Ishikawa (cell line): ENCODE measurements around the gene KPNA6.

Source experiments
- CEBPB ChIP-seq: IDR thresholded peaks from 2 replicates; pipeline ENCODE4 v1.6.1; 2012
- CREB1 ChIP-seq: IDR thresholded peaks from 2 replicates; pipeline ENCODE4 v1.6.1; 2012; ENCODE audit warnings: low read depth
- EGR1 ChIP-seq: IDR thresholded peaks from 2 replicates; pipeline ENCODE4 v1.6.1; 2012
- EP300 ChIP-seq: IDR thresholded peaks from 2 replicates; pipeline ENCODE4 v1.6.1; 2012; ENCODE audit warnings: borderline replicate concordance
- FOXM1 ChIP-seq: IDR thresholded peaks from 2 replicates; pipeline ENCODE4 v1.6.1; 2012; ENCODE audit warnings: low read depth, borderline replicate concordance
- NFIC ChIP-seq: IDR thresholded peaks from 2 replicates; pipeline ENCODE4 v1.6.1; 2012
- RAD21 ChIP-seq: IDR thresholded peaks from 2 replicates; pipeline ENCODE4 v1.6.1; 2012; ENCODE audit warnings: low read depth
- TAF1 ChIP-seq: IDR thresholded peaks from 2 replicates; pipeline ENCODE4 v1.6.1; 2012; ENCODE audit warnings: low read depth, mild to moderate bottlenecking
- TCF12 ChIP-seq: IDR thresholded peaks from 2 replicates; pipeline ENCODE4 v1.6.1; 2012; ENCODE audit warnings: low read depth
- TEAD4 ChIP-seq: IDR thresholded peaks from 2 replicates; pipeline ENCODE4 v1.6.1; 2012
- YY1 ChIP-seq: IDR thresholded peaks from 2 replicates; pipeline ENCODE4 v1.6.1; 2012; ENCODE audit warnings: low read depth
- ZBTB7A ChIP-seq: IDR thresholded peaks from 2 replicates; pipeline ENCODE4 v1.6.1; 2012; ENCODE audit warnings: low read depth
- TF ChIP-seq, protein P1 (sequence below): IDR thresholded peaks from 2 replicates; pipeline ENCODE4 v1.6.1; 2012; ENCODE audit warnings: low read depth, mild to moderate bottlenecking
- TF ChIP-seq, protein P2 (sequence below): IDR thresholded peaks from 2 replicates; pipeline ENCODE4 v1.6.1; 2012
- TF ChIP-seq, protein P3 (sequence below): IDR thresholded peaks from 2 replicates; pipeline ENCODE4 v1.6.1; 2012

Gene KPNA6

DNA sequence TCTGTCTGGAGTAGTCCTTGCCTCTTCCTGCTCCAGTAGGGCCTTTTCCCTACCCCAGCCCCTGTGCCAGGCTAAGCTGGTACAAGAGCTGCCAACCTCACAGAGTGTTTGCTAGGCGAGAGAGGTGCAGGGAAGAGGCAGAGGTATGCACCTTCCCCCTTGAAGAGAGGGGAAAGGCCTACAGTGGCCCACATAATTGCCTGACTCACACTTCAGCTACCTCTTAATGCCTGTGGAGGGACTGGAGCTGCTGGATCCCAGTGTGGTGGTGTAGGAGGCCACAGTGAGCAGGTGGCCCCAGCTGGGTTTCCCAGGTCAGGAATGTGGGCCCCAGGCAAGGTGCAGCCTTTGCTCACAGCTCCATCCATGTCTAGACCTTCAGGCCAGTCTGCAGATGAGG, 89.2 kb downstream of the KPNA6 start:
- TF ChIP-seq ZBTB7A (no peak), CEBPB (no peak), RAD21 (no peak), EP300 (no peak)
- TF ChIP-seq, protein P1, sequence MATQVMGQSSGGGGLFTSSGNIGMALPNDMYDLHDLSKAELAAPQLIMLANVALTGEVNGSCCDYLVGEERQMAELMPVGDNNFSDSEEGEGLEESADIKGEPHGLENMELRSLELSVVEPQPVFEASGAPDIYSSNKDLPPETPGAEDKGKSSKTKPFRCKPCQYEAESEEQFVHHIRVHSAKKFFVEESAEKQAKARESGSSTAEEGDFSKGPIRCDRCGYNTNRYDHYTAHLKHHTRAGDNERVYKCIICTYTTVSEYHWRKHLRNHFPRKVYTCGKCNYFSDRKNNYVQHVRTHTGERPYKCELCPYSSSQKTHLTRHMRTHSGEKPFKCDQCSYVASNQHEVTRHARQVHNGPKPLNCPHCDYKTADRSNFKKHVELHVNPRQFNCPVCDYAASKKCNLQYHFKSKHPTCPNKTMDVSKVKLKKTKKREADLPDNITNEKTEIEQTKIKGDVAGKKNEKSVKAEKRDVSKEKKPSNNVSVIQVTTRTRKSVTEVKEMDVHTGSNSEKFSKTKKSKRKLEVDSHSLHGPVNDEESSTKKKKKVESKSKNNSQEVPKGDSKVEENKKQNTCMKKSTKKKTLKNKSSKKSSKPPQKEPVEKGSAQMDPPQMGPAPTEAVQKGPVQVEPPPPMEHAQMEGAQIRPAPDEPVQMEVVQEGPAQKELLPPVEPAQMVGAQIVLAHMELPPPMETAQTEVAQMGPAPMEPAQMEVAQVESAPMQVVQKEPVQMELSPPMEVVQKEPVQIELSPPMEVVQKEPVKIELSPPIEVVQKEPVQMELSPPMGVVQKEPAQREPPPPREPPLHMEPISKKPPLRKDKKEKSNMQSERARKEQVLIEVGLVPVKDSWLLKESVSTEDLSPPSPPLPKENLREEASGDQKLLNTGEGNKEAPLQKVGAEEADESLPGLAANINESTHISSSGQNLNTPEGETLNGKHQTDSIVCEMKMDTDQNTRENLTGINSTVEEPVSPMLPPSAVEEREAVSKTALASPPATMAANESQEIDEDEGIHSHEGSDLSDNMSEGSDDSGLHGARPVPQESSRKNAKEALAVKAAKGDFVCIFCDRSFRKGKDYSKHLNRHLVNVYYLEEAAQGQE, result no peak

DNA sequence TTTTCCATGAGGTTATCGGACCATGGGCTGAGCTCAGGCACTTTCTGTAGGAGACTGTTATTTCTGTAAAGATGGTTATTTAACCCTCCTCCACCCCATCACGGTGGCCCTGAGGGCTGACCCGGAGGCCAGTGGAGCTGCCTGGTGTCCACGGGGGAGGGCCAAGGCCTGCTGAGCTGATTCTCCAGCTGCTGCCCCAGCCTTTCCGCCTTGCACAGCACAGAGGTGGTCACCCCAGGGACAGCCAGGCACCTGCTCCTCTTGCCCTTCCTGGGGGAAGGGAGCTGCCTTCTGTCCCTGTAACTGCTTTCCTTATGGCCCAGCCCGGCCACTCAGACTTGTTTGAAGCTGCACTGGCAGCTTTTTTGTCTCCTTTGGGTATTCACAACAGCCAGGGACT, 90.0 kb downstream of the KPNA6 start:
- no peak for TF ChIP-seq TAF1
- TF ChIP-seq EP300, result no peak
- no peak for TF ChIP-seq CEBPB
- TF ChIP-seq, protein P2, sequence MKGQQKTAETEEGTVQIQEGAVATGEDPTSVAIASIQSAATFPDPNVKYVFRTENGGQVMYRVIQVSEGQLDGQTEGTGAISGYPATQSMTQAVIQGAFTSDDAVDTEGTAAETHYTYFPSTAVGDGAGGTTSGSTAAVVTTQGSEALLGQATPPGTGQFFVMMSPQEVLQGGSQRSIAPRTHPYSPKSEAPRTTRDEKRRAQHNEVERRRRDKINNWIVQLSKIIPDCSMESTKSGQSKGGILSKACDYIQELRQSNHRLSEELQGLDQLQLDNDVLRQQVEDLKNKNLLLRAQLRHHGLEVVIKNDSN, result no peak
- no peak for TF ChIP-seq TEAD4
- no peak for TF ChIP-seq NFIC
- TF ChIP-seq YY1, result no peak
- TF ChIP-seq FOXM1, result no peak
- no peak for TF ChIP-seq TCF12
- TF ChIP-seq, protein P3, sequence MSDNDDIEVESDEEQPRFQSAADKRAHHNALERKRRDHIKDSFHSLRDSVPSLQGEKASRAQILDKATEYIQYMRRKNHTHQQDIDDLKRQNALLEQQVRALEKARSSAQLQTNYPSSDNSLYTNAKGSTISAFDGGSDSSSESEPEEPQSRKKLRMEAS, result no peak
- TF ChIP-seq ZBTB7A, result no peak
- TF ChIP-seq CREB1, result no peak
- TF ChIP-seq RAD21, result no peak
- no peak for TF ChIP-seq EGR1
- TF ChIP-seq, protein P1, result no peak

DNA sequence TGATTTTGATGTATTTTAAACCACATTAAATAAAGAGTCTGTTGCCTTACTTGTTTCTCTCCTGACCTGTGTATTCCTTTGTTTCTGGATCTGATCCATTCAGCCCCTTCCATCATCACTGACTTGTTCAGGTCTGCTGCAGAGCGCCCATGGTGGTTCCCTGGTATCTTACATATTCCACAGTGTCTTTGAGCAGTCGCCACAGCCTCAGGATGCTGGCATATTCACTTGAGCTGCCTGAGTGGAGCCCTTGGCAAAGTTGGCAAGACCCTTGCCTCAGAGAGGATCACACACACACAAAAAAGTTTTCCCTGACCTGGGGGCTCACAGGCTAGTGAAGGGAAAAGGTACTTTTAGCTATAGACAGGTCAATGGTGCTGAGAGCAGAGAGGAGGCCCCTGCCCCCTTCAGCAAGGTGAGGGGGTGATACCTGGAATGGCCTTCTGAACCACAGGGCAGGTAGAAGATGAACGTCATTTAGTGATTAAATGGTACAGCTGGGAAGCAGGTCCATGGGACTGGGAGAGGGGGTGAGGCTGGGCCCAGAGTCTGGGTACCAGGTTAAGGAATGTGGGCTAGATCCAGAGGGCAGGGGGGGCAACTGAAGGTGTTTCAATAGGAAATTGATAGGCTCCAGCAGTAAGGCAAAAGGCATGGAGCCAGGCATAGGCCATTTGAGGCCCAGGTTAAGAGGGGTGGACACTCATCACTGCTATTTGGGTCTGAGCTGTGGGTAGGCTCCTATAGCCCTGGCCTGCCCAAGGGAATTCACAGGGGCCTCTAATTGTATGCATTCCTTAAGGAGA, 90.6 kb downstream of the KPNA6 start:
- TF ChIP-seq, protein P1, result no peak
- TF ChIP-seq TAF1 (no peak), EP300 (no peak), NFIC (no peak), FOXM1 (no peak), CEBPB (no peak), EGR1 (no peak), CREB1 (no peak), RAD21 (no peak), YY1 (no peak), ZBTB7A (no peak), TEAD4 (no peak), TCF12 (no peak)
- TF ChIP-seq, protein P3, result no peak
- TF ChIP-seq, protein P2, result no peak

DNA sequence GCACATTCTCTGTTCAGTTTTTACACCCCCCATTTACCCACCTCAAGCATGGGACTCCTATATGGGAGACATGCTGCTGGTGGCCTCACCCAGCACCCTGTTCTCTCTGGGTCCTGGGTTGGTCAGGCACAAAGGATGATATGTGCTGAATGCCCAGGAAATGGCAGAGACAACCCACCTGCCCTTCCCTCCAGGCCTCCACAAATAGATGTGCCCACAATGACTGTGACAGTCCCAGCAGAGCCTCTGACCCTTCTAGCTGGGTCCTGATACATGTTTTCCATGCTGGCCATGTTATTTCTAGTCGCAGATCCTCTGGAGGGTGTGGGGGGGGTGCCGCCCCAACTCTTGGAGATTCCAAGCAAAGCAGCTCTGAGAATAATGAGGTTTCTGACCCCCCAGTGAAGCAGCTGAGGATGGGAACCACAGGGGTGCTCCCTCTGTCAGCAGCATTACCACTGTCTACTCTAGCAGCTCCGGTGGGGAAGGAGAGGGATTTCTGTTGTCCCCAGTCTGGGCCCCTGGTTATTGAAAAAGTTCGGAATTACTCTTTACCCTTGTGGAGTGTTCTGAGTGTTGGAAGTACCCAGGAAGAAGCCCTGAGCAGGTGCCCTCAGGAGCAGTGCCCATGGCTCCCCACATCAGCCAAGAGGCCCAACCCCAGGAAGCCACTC, 91.3 kb downstream of the KPNA6 start:
- TF ChIP-seq TAF1, result no peak
- TF ChIP-seq CEBPB, result no peak
- TF ChIP-seq YY1, result no peak
- TF ChIP-seq, protein P1, result no peak
- TF ChIP-seq ZBTB7A, result no peak
- TF ChIP-seq, protein P3, result no peak
- TF ChIP-seq EP300, result no peak
